Ovary (tissue), 3 donors: Measurements from ENCODE around the gene TMEM123.

Source experiments
- CTCF ChIP-seq, 3 donors: fragments of 450-650 bp in 2 of 3; fragments of 200-600 bp in 1 of 3; IDR thresholded peaks; one replicate each; pipeline versions ENCODE4 v1.5.1 to v1.8.0; 2016 to 2022; ENCODE audit warnings: antibody characterized with exemption in 3 of 3, mild to moderate bottlenecking in 1 of 3
- POLR2A ChIP-seq: fragments of 450-650 bp; IDR thresholded peaks from one replicate; pipeline ENCODE4 v1.6.1; 2017; ENCODE audit warnings: antibody characterized with exemption, mild to moderate bottlenecking, moderate library complexity
- donor health status: DM: no; HTN: no; CAD: no.

DNA sequence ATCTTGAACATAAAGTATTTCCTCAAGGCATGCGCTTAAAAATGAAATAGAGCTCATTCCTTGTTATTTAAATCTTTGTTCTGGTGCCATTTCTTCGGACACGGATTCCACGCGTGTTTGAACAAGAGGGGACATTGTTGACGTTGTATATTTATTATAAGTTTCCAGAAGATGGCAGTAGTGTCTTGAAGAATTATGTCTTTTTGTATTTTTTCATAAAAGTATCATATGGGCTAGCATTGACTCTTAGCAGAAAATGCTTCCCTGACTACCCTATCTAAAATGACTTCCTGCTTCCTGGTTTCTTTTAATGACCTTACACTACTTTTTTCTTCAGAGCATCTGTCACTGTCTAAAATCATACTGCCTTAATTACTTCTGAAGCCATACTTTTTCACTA is 85.2 kb downstream of the TMEM123 start:
- TF ChIP-seq CTCF (IDR thresholded peaks at IDR 0.05) (no peak), POLR2A (no peak)
